ENCODE results near the gene CFAP92.

DNA sequence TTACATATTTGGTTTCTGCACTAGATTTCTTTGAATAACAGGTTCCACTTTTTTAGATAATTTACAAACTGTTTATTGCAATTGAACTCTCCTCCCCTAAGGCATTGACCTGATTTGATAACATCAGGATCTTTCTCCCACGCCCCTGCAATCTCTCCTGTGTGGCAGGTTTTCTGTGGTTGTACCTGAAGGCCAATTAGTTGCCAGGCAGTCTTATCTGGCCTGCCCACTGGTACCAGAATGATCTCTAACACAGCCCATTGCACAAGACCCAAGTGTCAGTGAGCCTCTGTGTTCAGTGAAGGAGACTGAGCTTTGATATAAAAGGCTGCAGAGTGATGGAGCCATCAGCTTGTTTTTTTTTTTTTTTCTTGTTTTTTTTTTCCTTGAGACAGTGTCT lies 111.2 kb downstream of the CFAP92 start:
- TF ChIP-seq, protein P1, sequence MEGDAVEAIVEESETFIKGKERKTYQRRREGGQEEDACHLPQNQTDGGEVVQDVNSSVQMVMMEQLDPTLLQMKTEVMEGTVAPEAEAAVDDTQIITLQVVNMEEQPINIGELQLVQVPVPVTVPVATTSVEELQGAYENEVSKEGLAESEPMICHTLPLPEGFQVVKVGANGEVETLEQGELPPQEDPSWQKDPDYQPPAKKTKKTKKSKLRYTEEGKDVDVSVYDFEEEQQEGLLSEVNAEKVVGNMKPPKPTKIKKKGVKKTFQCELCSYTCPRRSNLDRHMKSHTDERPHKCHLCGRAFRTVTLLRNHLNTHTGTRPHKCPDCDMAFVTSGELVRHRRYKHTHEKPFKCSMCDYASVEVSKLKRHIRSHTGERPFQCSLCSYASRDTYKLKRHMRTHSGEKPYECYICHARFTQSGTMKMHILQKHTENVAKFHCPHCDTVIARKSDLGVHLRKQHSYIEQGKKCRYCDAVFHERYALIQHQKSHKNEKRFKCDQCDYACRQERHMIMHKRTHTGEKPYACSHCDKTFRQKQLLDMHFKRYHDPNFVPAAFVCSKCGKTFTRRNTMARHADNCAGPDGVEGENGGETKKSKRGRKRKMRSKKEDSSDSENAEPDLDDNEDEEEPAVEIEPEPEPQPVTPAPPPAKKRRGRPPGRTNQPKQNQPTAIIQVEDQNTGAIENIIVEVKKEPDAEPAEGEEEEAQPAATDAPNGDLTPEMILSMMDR (conservative IDR thresholded peaks at IDR 0.05), result no peak
- no peak for TF ChIP-seq ZFX (IDR thresholded peaks at IDR 0.05)
